CD4-positive, alpha-beta T cell treated with Interleukin-6 at 100 ng/mL for 8 hours (primary cell): Measurements from ENCODE around the gene PYGM.

Experiments used
- DNase-seq: peaks from one replicate; pipeline ENCODE4 v3.0.0-alpha.2; 2020; ENCODE audit warnings: mixed read lengths, low spot score

Gene PYGM

GRCh38 chr11:64767344-64768299 is 7.8 kb upstream of the PYGM start:
- peak; percentile 79 for DNase-seq

- DNase-seq: no peak
Observed at GRCh38 chr11:64766881-64767280, 7.1 kb upstream of the PYGM start.

GRCh38 chr11:64765851-64766665 is 6.3 kb upstream of the PYGM start:
- DNase-seq: no peak

GRCh38 chr11:64765291-64765850 is 5.6 kb upstream of the PYGM start:
- DNase-seq: no peak

GRCh38 chr11:64764753-64765152 is 5.0 kb upstream of the PYGM start:
- no peak for DNase-seq

- peak; percentile 66 for DNase-seq
Observed at GRCh38 chr11:64764040-64764611, 4.4 kb upstream of the PYGM start.

- no peak for DNase-seq
Observed at GRCh38 chr11:64763526-64764039, 3.8 kb upstream of the PYGM start.

- DNase-seq: no peak
Observed at GRCh38 chr11:64762674-64763525, 3.1 kb upstream of the PYGM start.

- no peak for DNase-seq
Observed at GRCh38 chr11:64762277-64762673, 2.5 kb upstream of the PYGM start.

GRCh38 chr11:64760759-64761420 is 1.1 kb upstream of the PYGM start:
- DNase-seq: no peak

- DNase-seq: no peak
Observed at GRCh38 chr11:64759131-64759721, 548 bp downstream of the PYGM start.

GRCh38 chr11:64758330-64759079 is 1.3 kb downstream of the PYGM start:
- no peak for DNase-seq

GRCh38 chr11:64757549-64758329 is 2.0 kb downstream of the PYGM start:
- no peak for DNase-seq

GRCh38 chr11:64755681-64756361 is 4.0 kb downstream of the PYGM start:
- no peak for DNase-seq

GRCh38 chr11:64754919-64755662 is 4.7 kb downstream of the PYGM start:
- DNase-seq: no peak

GRCh38 chr11:64754124-64754918 is 5.5 kb downstream of the PYGM start:
- DNase-seq: no peak
